K562 (cell line): ENCODE measurements around the gene GHSR.

Experiments used
- TF ChIP-seq, protein P1 (sequence below), 2 experiments: fragments of 450-650 bp; formaldehyde crosslinking in 1 of 2; IDR thresholded peaks; 2 replicates each; pipeline versions ENCODE4 v1.4.0 to v1.6.1; 2014 to 2020; ENCODE audit warnings: mild to moderate bottlenecking in 2 of 2, borderline replicate concordance in 1 of 2, low read depth in 1 of 2
- TF ChIP-seq, protein P2 (sequence below): fragments of 250-450 bp; sonication (Bioruptor Pico); IDR thresholded peaks from 2 replicates; pipeline ENCODE4 v1.9.0; 2021; ENCODE audit warnings: mild to moderate bottlenecking, inconsistent platforms

DNA sequence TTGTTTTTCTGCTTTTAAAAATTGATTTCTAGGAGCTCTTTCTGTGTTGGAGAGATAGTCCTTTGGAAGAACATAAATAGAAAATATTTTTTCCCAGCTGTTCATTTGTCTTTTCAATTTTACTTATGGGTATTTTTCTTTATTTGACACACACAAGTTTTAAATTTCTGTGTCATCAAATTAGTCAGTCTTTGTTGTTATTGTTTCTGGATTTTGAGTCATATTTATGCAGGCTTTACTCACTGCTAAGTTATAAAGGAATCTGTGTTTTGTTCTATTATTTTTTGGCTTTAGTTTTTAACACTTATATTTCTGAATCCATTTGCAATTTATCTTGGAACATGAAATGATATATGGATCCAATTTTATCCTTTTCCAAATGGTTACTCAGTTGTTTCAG lies 5.9 kb upstream of the GHSR start:
- TF ChIP-seq, protein P1, sequence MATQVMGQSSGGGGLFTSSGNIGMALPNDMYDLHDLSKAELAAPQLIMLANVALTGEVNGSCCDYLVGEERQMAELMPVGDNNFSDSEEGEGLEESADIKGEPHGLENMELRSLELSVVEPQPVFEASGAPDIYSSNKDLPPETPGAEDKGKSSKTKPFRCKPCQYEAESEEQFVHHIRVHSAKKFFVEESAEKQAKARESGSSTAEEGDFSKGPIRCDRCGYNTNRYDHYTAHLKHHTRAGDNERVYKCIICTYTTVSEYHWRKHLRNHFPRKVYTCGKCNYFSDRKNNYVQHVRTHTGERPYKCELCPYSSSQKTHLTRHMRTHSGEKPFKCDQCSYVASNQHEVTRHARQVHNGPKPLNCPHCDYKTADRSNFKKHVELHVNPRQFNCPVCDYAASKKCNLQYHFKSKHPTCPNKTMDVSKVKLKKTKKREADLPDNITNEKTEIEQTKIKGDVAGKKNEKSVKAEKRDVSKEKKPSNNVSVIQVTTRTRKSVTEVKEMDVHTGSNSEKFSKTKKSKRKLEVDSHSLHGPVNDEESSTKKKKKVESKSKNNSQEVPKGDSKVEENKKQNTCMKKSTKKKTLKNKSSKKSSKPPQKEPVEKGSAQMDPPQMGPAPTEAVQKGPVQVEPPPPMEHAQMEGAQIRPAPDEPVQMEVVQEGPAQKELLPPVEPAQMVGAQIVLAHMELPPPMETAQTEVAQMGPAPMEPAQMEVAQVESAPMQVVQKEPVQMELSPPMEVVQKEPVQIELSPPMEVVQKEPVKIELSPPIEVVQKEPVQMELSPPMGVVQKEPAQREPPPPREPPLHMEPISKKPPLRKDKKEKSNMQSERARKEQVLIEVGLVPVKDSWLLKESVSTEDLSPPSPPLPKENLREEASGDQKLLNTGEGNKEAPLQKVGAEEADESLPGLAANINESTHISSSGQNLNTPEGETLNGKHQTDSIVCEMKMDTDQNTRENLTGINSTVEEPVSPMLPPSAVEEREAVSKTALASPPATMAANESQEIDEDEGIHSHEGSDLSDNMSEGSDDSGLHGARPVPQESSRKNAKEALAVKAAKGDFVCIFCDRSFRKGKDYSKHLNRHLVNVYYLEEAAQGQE (IDR thresholded peaks at IDR 0.05; ENCODE audit: borderline replicate concordance): no peak
- TF ChIP-seq, protein P1 (CRISPR knock-in tag; IDR thresholded peaks at IDR 0.05; ENCODE audit: low read depth): no peak
- TF ChIP-seq, protein P2, sequence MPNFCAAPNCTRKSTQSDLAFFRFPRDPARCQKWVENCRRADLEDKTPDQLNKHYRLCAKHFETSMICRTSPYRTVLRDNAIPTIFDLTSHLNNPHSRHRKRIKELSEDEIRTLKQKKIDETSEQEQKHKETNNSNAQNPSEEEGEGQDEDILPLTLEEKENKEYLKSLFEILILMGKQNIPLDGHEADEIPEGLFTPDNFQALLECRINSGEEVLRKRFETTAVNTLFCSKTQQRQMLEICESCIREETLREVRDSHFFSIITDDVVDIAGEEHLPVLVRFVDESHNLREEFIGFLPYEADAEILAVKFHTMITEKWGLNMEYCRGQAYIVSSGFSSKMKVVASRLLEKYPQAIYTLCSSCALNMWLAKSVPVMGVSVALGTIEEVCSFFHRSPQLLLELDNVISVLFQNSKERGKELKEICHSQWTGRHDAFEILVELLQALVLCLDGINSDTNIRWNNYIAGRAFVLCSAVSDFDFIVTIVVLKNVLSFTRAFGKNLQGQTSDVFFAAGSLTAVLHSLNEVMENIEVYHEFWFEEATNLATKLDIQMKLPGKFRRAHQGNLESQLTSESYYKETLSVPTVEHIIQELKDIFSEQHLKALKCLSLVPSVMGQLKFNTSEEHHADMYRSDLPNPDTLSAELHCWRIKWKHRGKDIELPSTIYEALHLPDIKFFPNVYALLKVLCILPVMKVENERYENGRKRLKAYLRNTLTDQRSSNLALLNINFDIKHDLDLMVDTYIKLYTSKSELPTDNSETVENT (CRISPR knock-in tag): no peak
